Left forelimb (tissue), 1 donor: ENCODE results near the gene CREB3.

Source experiments
- DNase-seq: peaks from one replicate; pipeline ENCODE4 v3.0.0-alpha.2; 2018; ENCODE audit warnings: low spot score

Gene CREB3

GRCh38 chr9:35749515-35750255 is 17.2 kb downstream of the CREB3 start:
- no peak for DNase-seq

DNA sequence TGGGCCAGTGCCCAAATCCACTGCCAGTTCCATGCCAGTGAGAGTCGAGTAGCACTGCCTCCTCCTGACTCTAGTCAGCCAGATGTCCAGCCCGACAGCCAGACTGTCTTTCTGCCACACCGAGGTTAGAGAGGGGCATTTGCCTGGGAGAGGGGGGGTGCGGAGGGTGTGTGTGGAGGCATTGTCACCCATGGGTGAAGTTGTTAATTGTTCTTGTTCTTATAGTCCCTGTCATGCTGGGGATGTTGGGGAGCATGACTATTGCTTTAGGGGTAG is 17.7 kb downstream of the CREB3 start:
- DNase-seq = no peak

DNA sequence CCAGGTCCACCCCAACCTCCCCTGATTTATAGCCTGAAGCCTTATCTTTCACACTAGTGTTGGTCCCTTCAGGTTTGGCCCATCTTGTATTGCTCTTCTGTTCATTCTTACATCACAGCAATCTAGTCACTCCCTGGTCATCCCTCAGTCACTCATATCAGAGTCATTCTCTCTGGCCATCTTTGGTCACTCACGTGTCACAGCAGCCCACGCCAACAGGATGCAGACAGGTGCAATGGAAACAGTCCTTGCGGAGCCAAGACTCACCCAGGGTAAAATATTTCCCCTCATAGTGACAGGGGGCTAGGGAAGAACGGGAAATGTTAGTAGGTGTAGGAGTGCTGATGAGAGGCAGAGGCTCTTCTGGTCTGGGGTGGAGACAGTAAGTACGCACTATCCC is 21.0 kb downstream of the CREB3 start:
- no peak for DNase-seq

DNA sequence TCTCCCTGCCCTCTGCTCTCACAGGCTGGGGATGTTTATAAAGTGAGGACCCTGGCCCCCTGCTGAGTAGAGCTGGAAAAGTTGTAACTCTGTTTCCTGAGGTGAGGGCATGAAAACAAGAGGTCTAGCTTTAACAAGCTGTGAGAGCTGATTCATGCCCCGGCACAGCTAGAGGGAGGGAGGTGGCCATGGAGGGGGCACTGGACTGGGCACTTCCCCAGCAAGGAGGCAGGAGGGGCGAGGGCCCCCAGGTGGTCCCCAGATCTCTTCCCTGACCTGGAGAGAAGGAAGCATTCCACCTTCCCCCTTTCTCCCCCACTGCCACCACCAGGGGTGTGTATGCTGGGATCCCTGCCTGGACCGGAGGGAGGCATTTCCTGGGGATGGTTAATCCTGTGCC is 21.8 kb downstream of the CREB3 start, which contains the start of gene MSMP:
MSMP (minus strand) TSS at position 13 of the 400 bp plus-strand sequence. CDS start 147 bp downstream, outside the sequence.
- no peak for DNase-seq

GRCh38 chr9:35755071-35755470 is 22.6 kb downstream of the CREB3 start:
- no peak for DNase-seq

DNA sequence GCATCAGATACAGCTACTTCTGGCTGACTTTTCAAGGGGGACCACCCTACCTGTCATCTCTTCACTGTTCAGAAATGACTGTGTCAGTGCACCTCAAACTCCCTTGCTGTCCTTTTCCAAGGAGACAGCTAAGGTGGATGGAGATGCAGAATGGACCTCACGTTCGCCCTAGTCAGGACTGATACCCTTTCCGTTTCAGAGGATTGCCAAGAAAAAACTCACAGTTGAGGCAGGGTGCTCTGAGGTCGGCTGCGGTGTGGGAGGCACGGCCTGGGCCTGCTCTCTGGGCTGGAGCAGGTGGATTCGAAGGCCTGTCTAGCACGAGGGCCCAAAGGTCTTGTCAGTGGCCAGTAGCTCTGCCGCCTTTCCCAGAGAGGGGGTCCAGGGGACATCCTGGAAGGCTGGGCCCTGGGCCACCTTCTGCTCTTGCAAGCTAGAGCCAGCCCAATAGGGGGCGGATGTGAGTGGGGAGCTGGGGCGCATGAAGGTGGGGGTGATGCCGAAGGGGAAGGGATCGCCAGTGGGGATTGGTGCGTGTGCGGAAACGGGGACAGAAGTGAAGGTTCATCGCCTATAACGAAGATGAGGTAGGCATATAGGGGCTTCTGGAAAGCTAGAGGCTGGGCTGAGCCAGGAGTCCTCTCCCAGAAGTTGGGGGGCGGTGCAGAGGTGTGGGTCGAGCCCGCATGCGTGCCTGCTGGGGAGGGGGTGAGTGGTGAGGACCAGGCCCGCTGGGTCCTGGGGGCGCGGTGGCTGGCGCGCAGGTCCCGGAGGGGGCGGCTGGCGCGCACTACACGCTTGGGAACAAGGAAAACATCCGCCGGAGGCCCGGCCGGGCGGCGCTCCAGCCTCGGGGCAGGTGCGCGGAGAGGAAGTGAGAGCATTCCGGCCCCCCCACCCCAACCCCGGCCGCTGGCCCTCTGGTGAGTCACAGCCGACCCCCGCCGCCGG is 24.1 kb downstream of the CREB3 start:
- DNase-seq = peak; percentile 84

GRCh38 chr9:35757226-35757891 is 24.9 kb downstream of the CREB3 start:
- DNase-seq = no peak

DNA sequence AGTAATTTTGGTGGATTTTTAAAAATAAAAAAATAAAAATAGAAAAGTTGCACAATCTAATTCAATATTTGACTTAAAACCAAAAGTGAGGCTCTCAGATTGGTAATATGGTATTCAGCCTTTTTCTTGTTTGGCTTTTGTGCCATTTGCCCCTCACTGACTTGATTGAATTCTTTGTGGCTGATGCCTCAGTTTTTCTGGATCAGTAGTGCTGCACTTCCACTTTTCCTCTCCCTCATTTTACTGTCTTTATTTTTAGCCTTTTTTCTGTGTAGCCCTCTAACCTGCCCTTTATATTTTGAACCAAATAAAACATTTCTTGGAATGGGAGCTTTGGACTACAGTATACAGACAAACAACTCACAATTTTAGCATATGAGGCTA is 25.4 kb downstream of the CREB3 start:
- no peak for DNase-seq

DNA sequence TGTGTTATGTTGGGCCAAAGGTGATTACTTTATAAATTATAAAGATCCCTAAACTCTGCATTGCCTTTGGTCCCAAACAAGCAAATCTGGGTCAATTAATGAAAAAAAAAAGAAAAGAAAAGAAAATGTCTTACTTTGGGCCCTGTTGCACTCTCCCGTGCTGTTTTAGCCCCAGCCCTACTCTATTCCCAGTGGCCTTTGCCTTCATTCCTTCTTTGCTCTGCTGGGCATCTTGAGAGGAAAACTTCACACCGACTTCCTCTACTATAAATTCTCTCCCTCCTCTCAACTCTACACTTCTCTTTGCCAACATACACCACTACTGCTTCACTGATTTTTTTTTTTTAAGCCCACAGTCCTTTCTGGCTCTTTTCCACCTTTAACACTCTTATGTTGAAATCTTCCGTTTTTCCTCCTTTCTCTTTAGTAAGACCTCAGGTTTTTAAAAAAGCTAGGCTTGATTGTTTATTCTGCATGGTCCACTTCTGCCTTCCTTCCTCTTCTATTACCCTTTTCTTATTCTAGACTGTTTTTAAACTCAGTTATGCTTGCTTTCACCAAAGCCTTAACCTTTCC is 26.1 kb downstream of the CREB3 start:
- no peak for DNase-seq

- no peak for DNase-seq
Observed at GRCh38 chr9:35759795-35760194, 27.3 kb downstream of the CREB3 start.

DNA sequence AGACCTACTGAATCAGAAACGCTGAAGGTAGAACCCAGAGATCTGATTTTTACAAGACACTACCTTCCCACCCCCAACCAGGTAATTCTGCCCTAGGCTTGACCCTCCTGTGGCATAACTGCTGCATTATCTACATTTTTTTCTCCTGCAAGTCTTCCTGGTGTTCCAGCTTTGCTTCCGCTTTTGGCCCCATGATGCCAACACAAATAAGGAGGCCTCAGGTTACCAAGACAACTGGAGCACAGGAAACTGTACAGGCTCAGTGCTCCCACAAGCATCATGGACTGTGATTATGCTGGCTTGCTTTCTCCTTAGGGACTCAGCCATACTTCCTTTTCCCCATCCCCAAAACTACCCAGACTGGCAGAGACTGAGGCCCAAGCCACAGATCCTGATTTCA is 28.2 kb downstream of the CREB3 start:
- no peak for DNase-seq

GRCh38 chr9:35763181-35763580 is 30.7 kb downstream of the CREB3 start:
- no peak for DNase-seq

DNA sequence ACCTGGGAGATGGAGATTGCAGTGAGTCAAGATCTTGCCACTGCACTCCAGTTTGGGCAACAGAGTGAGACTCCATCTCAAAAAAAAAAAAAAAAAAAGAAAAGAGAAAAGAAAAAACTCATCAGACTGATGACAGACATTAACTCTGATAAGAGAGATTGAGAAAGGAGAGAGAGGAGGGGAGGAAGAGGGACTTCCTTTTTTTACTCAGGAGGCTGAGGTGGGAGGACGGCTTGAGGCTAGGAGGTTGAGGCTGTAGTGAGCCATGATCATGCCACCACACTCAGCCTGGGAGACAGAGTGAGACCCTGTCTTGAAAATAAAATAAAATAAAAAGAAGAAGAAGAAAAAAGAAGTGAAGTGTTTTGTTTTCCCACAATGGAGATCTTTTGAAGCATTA is 31.3 kb downstream of the CREB3 start:
- no peak for DNase-seq

- DNase-seq = no peak
Observed at GRCh38 chr9:35766997-35767396, 34.5 kb downstream of the CREB3 start.

GRCh38 chr9:35767458-35767857 is 35.0 kb downstream of the CREB3 start:
- no peak for DNase-seq

DNA sequence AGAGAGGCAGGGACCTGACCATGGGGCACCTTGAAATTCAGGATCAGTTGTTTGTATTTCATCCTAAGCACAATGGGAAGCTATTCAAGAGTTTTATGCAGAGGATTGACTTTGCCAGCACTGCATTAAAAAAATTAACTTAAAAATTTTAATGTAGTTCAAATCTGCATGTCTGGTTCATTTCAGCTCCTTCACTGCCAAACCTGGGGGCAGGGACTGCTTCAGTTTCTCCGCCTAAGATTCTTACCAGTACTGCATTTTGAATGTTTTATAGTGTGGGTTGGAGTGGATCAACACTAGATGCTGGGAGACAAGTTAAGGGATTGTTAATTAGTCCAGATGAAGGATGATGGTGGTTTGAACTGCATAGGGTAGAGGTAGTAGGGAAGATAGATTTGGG is 37.3 kb downstream of the CREB3 start:
- DNase-seq = no peak

GRCh38 chr9:35771075-35771433 is 38.6 kb downstream of the CREB3 start:
- DNase-seq = no peak

- DNase-seq = no peak
Observed at GRCh38 chr9:35771534-35771933, 39.1 kb downstream of the CREB3 start.

DNA sequence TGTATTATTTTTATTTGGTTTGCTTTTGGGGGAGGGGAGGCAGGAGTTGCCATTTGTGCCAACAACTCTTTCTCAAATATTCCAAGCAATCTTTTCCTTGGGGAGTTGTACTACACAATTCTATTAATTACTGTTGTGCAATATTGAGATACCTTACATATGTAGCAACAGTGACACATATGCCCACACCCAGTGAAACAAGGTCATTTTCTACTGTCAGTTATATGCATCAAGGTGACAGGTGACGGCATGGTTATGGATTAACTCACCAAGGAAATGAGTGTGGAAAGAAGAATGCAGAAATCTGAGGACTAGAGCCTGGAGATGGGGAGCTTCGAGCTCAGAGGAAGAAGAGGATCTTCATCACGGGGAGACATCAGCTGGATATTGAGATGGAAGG is 39.5 kb downstream of the CREB3 start:
- DNase-seq = no peak

GRCh38 chr9:35774907-35775635 is 42.6 kb downstream of the CREB3 start:
- DNase-seq = no peak

DNA sequence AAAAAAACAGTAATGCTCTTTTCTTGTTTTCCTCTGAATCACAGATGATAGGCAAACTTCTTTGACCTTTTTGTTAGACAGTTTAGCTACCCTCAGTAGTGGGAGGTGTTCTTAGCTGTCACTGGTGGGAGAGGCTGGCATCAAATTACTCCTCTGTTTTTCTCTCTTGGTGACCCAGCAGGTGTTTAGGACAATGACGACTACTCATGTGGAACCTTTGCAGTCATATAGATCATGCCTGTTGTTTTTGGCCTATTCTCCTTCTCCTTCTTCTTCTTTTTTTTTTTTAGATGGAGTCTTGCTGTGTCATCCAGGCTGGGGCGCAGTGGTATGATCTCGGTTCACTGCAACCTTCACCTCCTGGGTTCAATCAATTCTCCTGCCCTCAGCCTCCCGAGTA is 43.6 kb downstream of the CREB3 start:
- DNase-seq = no peak

DNA sequence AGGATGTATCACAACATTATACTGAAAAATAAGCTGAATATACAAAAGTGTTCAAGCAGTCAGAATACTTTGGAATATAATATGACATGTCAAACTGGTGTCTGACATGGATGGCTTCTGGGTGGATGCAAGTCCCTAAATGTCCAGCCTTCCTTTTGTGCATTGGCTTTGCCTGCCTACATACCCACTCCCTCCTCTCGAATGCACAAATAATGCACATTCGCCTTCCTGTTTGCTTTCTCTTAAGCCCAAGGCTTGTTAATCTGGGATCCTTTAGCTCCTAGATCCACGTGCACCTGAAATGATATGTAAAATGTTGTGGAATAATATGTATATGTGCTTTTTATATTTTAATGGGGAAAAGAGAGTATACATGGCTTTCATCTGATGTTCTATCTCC is 46.0 kb downstream of the CREB3 start:
- no peak for DNase-seq
